ENCODE results near the gene HECW1. TPM values are rescaled to one million over a fixed set of nuclear protein-coding genes. Genes with fewer than 3 reads are reported as not detected.

HECW1 gene
- total RNA-seq, 6 donors from 2014 or later: 0.10 to 1.0 (median 0.76) TPM; not detected in 1

DNA sequence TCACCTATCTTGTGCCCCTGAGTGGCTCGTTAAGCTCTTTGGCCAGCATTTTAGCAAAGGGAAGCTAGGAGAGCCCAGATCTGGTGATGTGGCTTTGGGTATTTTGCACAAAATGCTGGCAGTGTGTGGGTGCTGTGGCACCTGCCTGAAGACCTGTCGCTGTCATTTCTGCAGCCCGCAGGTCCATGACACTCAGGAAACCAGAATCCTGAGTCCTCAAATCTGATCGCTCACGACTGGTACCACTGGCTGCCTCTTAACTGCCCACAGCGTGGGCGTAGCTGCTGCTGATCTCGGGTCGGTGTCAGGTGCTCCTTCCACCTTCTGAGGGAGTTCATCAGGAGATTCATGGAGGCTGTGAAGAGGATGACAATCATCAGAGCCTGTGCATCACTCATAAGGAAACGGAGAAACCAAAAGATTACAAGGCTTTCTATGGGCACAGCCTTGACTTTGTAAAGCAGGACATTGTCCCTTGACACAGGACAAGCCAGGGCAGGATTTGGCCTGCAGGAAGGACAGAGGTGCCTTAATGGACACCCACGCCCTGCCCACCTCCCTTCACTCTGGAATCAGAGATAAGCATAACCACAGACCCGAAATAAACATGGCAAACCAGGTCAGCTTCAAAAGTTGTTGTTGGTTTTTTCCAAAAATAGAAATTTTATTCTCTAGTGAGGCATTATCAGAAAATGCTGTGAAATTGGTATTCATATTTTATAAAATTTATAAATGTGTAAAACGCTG, 399.5 kb downstream of the HECW1 start:
- no peaks in the 10 kb centered on the region for H3K36me3 ChIP-seq
- H3K4me1 ChIP-seq: peaks cover 0 to 7% (median 0%) of the 10 kb centered on the region in 4 donors
- H3K4me3 ChIP-seq: no peak overlapping the region
- ATAC-seq (ENCODE audit: low FRiP score in 2 of 2): no peak
- no peak for DNase-seq
- no peak overlapping the region for H3K27ac ChIP-seq
- 85 to 89% methylated on average over 5 to 13 of the region's 13 CpGs for WGBS, 2 donors
- TF ChIP-seq POLR2AphosphoS5 (IDR thresholded peaks at IDR 0.05): no peak
- TF ChIP-seq EP300 (IDR thresholded peaks at IDR 0.05): no peak
- TF ChIP-seq, protein P1, sequence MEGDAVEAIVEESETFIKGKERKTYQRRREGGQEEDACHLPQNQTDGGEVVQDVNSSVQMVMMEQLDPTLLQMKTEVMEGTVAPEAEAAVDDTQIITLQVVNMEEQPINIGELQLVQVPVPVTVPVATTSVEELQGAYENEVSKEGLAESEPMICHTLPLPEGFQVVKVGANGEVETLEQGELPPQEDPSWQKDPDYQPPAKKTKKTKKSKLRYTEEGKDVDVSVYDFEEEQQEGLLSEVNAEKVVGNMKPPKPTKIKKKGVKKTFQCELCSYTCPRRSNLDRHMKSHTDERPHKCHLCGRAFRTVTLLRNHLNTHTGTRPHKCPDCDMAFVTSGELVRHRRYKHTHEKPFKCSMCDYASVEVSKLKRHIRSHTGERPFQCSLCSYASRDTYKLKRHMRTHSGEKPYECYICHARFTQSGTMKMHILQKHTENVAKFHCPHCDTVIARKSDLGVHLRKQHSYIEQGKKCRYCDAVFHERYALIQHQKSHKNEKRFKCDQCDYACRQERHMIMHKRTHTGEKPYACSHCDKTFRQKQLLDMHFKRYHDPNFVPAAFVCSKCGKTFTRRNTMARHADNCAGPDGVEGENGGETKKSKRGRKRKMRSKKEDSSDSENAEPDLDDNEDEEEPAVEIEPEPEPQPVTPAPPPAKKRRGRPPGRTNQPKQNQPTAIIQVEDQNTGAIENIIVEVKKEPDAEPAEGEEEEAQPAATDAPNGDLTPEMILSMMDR (IDR thresholded peaks at IDR 0.05): no peak
- no peak for TF ChIP-seq POLR2A (IDR thresholded peaks at IDR 0.05)
- no peaks in the 10 kb centered on the region for H3K9me3 ChIP-seq
- H3K27me3 ChIP-seq: no peaks in the 10 kb centered on the region

DNA sequence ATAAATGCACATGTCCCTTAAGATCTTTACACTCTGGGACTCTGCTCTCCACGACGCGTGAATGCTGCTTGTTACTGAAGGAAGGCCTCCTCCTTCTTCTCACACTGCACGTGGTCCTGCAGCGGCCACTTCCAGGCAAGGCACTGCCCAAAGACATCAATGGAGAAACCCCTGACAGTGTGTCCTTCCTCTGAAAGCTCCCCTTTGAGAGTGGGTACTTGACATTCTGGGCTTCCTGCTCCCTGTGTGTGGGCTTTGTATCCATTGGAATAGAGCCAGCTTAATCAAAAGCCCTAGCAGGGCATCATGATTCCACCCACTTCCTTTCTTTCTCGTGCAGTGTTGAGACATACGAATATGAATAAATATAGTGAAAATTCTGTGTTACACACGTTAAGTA, 400.8 kb downstream of the HECW1 start:
- Histone ChIP-seq H3K4me1 (peaks cover 0 to 7% (median 0%) of the 10 kb centered on the region in 4 donors), H3K36me3 (no peaks in the 10 kb centered on the region), H3K4me3 (no peak overlapping the region), H3K9me3 (no peaks in the 10 kb centered on the region), H3K27ac (no peak overlapping the region), H3K27me3 (no peaks in the 10 kb centered on the region)
- WGBS, 2 donors: 24 to 28% methylated on average over 8 of the region's 8 CpGs
- TF ChIP-seq, protein P1 (IDR thresholded peaks at IDR 0.05): no peak
- TF ChIP-seq EP300 (IDR thresholded peaks at IDR 0.05) (no peak), POLR2A (IDR thresholded peaks at IDR 0.05) (no peak), POLR2AphosphoS5 (IDR thresholded peaks at IDR 0.05) (no peak)
- ATAC-seq (ENCODE audit: low FRiP score in 2 of 2) (no peak), DNase-seq (no peak)

DNA sequence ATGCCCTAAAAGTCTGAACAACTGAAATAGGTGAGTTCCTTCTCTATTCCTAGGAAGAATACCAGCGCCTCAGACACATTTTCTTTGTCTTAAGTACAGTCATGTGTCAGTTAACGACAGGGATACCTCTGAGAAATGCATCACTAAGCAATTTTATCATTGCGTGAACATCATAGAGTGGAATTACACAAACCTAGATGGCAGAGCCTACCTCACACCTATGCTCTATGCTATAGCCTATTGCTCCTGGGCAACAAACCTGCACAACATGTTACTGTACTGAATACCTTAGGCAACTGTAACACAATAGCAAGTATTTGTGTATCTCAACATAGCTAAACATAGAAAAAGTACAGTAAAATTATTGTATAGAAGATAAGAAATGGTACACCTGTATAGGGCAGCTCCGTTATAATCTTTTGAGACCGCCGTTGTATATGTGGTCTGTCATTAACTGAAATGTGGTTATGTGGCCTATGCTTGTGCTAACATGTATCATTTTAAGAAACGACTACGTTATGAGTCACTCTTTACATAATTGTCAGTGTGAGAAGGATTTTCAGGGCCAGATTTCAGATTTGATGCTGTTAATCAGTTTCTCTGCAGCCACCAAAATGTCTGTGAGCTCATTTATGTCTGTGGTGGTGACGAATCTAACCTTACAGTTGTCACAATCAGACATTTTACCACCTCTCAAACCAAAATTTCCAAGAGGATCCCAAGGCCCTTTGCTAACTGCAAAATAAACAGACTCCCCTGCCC, 404.3 kb downstream of the HECW1 start:
- H3K36me3 ChIP-seq: no peaks in the 10 kb centered on the region
- DNase-seq (no peak), ATAC-seq (ENCODE audit: low FRiP score in 2 of 2) (no peak)
- no peak overlapping the region for H3K27ac ChIP-seq
- H3K4me3 ChIP-seq: no peak overlapping the region
- H3K9me3 ChIP-seq: no peaks in the 10 kb centered on the region
- no peak for TF ChIP-seq POLR2AphosphoS5 (IDR thresholded peaks at IDR 0.05)
- no peak for TF ChIP-seq EP300 (IDR thresholded peaks at IDR 0.05)
- TF ChIP-seq POLR2A (IDR thresholded peaks at IDR 0.05): no peak
- TF ChIP-seq, protein P1 (IDR thresholded peaks at IDR 0.05): no peak
- H3K27me3 ChIP-seq: no peaks in the 10 kb centered on the region
- WGBS, 2 donors: 67 to 72% methylated on average over 9 of the region's 9 CpGs
- H3K4me1 ChIP-seq: peaks cover 0 to 7% (median 0%) of the 10 kb centered on the region in 4 donors

DNA sequence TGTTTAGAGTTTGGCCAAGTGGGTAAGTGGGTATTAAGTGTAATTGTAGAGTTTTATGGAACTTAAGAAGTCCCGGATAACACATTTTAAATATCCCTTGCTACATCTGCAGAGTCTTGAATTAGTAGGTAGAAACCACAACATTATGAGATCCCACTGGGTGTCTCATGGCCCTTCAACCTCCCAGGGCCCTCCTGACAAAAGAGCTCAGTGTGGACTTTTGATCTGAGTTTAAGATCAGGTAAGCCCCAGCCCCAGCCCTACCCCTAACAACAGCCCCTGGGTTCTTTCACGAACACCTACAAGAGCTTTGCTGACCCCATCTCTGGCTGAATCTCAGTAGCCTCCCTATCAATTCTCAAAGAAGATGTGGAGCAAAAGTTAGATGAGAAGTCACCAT, 405.0 kb downstream of the HECW1 start:
- Histone ChIP-seq H3K36me3 (no peaks in the 10 kb centered on the region), H3K27ac (no peak overlapping the region), H3K27me3 (no peaks in the 10 kb centered on the region), H3K9me3 (no peaks in the 10 kb centered on the region), H3K4me1 (peaks cover 0 to 7% (median 0%) of the 10 kb centered on the region in 4 donors), H3K4me3 (no peak overlapping the region)
- 46 to 48% methylated on average over 2 of the region's 2 CpGs for WGBS, 2 donors
- no peak for TF ChIP-seq POLR2AphosphoS5 (IDR thresholded peaks at IDR 0.05)
- TF ChIP-seq, protein P1 (IDR thresholded peaks at IDR 0.05): no peak
- no peak for TF ChIP-seq EP300 (IDR thresholded peaks at IDR 0.05)
- no peak for TF ChIP-seq POLR2A (IDR thresholded peaks at IDR 0.05)
- ATAC-seq (ENCODE audit: low FRiP score in 2 of 2): no peak
- no peak for DNase-seq

Measured in upper lobe of left lung (tissue), 6 donors.